ENCODE measurements around the gene IQSEC2. TPM values are rescaled to one million over a fixed set of nuclear protein-coding genes. Genes with fewer than 3 reads are reported as not detected.

Gene IQSEC2
- total RNA-seq, 1 donor from 2014 or later = 38.9 TPM

GRCh38 chrX:53294024-53294648 lies 12.8 kb upstream of the IQSEC2 start:
- H3K27me3 Mint-ChIP-seq (ENCODE audit: unreplicated experiment) = peaks cover 6% of the 10 kb centered on the region
- no peak for DNase-seq (ENCODE audit: low spot score)

DNA sequence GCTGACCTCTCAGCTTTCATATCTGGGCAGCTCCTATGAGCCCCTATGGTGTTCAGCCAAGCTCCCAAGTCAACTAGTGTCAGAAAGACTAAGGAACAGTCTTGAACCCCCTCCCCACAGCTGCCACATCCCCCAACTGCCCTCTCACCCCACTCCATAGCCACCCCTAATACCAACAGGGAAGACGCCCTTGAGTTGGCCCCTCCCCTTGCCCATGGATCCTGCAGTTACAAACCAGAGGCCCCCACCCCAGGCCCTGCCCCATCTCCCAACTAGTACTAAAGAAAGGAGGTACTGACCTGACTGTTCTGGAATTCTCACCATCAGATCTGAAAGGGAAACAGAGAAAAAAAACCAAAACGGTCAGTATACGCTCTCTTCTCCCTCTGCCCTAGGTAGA lies 10.2 kb upstream of the IQSEC2 start:
- Mint-ChIP-seq H3K27me3 (ENCODE audit: unreplicated experiment) (peaks cover 10% of the 10 kb centered on the region), H3K9me3 (ENCODE audit: unreplicated experiment) (no peaks in the 10 kb centered on the region), H3K4me1 (ENCODE audit: unreplicated experiment) (no peaks in the 10 kb centered on the region), H3K4me3 (ENCODE audit: unreplicated experiment) (no peak overlapping the region), H3K36me3 (ENCODE audit: low read depth, unreplicated experiment) (no peaks in the 10 kb centered on the region), H3K27ac (ENCODE audit: unreplicated experiment) (no peak overlapping the region)
- no peak for TF ChIP-seq CTCF (IDR thresholded peaks at IDR 0.05; ENCODE audit: unreplicated experiment)
- DNase-seq (ENCODE audit: low spot score) = no peak

More at GRCh38 chrX:53294024-53294648, 12.8 kb upstream of the IQSEC2 start:
- TF ChIP-seq CTCF (IDR thresholded peaks at IDR 0.05; ENCODE audit: unreplicated experiment) = no peak
- no peaks in the 10 kb centered on the region for H3K9me3 Mint-ChIP-seq (ENCODE audit: unreplicated experiment)
- H3K4me3 Mint-ChIP-seq (ENCODE audit: unreplicated experiment) = no peak overlapping the region
- H3K4me1 Mint-ChIP-seq (ENCODE audit: unreplicated experiment) = peaks cover 11% of the 10 kb centered on the region
- no peak overlapping the region for H3K27ac Mint-ChIP-seq (ENCODE audit: unreplicated experiment)
- no peaks in the 10 kb centered on the region for H3K36me3 Mint-ChIP-seq (ENCODE audit: low read depth, unreplicated experiment)

GRCh38 chrX:53290441-53291041 lies 9.2 kb upstream of the IQSEC2 start:
- no peaks in the 10 kb centered on the region for H3K36me3 Mint-ChIP-seq (ENCODE audit: low read depth, unreplicated experiment)
- DNase-seq (ENCODE audit: low spot score) = no peak
- peaks cover 10% of the 10 kb centered on the region for H3K27me3 Mint-ChIP-seq (ENCODE audit: unreplicated experiment)
- H3K4me1 Mint-ChIP-seq (ENCODE audit: unreplicated experiment) = no peaks in the 10 kb centered on the region
- no peaks in the 10 kb centered on the region for H3K9me3 Mint-ChIP-seq (ENCODE audit: unreplicated experiment)
- H3K4me3 Mint-ChIP-seq (ENCODE audit: unreplicated experiment) = no peak overlapping the region
- no peak overlapping the region for H3K27ac Mint-ChIP-seq (ENCODE audit: unreplicated experiment)
- no peak for TF ChIP-seq CTCF (IDR thresholded peaks at IDR 0.05; ENCODE audit: unreplicated experiment)

DNA sequence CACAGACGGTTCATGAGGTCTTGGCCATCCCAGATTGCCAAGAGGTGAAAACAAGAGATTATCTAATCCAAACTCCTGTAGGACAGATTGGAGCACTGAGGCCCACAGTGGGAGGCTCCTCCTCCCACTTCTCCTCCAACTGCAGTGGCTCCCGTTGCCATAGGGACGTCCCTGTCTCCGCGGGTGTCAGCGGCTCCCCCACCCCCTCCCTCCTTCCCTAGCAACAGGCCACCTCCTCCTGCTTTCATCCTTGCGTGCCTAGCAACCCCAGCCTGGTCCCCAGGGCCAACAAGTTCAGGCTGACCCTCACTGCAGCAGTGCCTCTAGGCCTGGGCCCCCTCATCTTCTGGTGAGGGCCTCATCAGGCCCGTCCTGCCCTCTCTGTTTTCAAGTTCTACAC lies 6.8 kb upstream of the IQSEC2 start:
- Mint-ChIP-seq H3K36me3 (ENCODE audit: low read depth, unreplicated experiment) (no peaks in the 10 kb centered on the region), H3K9me3 (ENCODE audit: unreplicated experiment) (no peaks in the 10 kb centered on the region), H3K4me3 (ENCODE audit: unreplicated experiment) (no peak overlapping the region), H3K4me1 (ENCODE audit: unreplicated experiment) (peaks cover 5% of the 10 kb centered on the region), H3K27me3 (ENCODE audit: unreplicated experiment) (peaks cover 13% of the 10 kb centered on the region), H3K27ac (ENCODE audit: unreplicated experiment) (no peak overlapping the region)
- no peak for DNase-seq (ENCODE audit: low spot score)
- TF ChIP-seq CTCF (IDR thresholded peaks at IDR 0.05; ENCODE audit: unreplicated experiment) = no peak

DNA sequence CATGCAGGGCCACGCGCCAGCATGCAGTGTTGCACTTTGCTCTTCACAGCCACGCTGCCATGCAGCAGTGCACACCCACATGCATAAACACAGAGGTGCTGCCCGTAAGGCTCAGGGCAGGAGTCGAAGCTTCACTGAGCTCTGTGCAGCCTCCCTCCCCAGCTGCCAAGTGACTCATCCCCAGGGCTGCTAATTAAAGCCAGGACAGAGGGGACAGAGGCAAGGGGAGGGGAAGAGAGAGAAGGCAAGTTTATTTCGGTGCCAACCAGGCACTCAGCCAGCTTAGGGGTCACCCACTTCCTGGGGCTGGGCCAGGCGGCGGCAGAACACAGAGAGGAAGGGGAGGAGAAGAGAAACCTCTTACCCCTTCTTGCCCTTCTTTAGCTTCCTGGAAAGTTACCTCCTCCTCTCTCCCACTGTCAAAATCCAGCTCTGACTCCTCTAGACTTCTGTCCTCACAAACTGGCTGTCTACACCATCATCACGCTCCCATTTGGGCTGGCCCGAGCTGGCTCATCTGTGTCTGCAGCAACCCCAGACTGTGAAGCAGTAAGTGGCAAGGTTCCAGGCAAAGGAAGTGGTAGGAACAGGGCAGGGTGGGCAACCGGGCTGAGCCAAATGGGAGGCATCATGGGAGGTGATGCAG lies 6.2 kb upstream of the IQSEC2 start:
- TF ChIP-seq CTCF (IDR thresholded peaks at IDR 0.05; ENCODE audit: unreplicated experiment) = no peak
- no peak for DNase-seq (ENCODE audit: low spot score)
- no peaks in the 10 kb centered on the region for H3K36me3 Mint-ChIP-seq (ENCODE audit: low read depth, unreplicated experiment)
- H3K4me3 Mint-ChIP-seq (ENCODE audit: unreplicated experiment) = no peak overlapping the region
- H3K9me3 Mint-ChIP-seq (ENCODE audit: unreplicated experiment) = no peaks in the 10 kb centered on the region
- peaks cover 13% of the 10 kb centered on the region for H3K27me3 Mint-ChIP-seq (ENCODE audit: unreplicated experiment)
- peaks cover 5% of the 10 kb centered on the region for H3K4me1 Mint-ChIP-seq (ENCODE audit: unreplicated experiment)
- H3K27ac Mint-ChIP-seq (ENCODE audit: unreplicated experiment) = no peak overlapping the region
